NCI-H2171 treated with DMSO at 0.1 percent for 48 hours (cell line): ENCODE results near the gene FAN1.
"Not testable (repeated sequence)": the region's sequence is repeated elsewhere in the genome, so short reads cannot be mapped to it uniquely, and the experiment has no call there.

Experiments
- DNase-seq: peaks from one replicate; lab custom pipeline; 2025; lab: John Stamatoyannopoulos, UW

Gene FAN1

DNA sequence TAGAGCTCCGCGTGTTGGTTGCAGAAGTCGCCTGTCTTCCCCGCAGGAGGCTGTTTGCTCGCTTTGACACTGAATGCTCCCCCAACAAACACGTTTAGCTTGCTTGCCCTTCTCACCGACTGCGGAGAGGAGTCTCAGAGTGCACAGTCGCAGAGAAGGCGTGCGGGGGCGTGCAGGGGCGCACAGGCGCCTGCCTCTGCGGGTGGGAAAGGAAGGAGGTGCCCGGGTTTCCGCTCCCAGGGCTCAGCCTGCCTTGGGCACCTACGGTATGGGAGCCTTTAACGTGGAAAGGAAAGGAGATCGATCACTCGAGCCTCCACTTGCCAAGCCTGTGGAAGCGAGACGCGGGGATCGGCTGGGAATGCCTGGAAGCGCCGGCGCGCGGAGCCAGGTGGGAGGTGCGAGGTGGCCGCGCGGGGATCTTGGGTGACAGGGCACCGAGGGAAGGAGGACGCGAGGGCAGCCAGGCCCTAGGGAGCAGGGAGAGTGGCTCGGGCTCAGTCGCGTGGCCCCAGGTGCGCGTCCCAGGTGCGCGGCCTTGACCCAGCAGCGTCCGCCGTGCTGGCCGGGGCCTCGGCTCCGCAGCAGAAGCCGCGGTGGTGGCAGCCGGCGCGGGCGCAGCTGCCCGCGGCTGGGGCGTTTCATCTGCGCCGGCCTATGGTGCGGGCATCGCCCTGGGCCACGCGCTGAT lies at the start of gene FAN1:
Gene FAN1, plus strand, starts transcription at position 419 of the 691 bp plus-strand sequence. CDS start 749 bp downstream, outside the sequence.
- DNase-seq = peak; percentile 94

DNA sequence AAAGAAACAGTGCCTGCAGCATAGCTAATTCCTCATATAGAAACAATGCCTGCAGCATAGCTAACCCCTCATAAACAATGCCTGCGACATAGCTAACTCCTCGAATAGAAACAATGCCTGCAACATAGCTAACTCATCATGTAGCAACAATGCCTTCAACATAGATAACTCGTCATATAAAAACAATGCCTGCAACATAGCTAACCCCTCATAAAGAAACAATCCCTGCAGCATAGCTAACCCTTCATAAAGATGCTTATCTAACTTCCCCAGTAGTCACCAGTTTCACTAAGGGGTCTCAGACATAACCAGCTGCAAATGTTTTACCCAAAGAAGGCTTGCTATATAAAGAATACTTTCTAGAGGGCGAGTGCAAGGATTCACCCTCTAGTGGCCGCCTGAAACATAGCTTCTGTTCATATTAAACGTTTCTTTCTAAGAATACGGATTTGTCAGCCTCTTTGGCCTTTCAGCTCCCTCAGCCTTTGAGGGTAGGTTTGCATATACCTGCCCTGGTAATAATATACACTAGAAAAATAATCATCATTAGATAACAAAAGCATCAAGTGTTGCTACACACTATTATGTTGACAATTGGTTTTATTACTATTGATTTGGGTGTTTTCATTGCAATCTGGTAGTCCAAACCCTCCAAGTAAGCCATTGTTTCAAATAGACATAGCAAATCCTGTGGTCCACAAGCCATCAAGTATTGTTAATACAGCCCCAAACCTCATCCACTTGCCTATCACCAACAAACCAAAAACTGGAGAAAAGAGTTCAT lies 44.4 kb upstream of the FAN1 start:
- DNase-seq = no peak

DNA sequence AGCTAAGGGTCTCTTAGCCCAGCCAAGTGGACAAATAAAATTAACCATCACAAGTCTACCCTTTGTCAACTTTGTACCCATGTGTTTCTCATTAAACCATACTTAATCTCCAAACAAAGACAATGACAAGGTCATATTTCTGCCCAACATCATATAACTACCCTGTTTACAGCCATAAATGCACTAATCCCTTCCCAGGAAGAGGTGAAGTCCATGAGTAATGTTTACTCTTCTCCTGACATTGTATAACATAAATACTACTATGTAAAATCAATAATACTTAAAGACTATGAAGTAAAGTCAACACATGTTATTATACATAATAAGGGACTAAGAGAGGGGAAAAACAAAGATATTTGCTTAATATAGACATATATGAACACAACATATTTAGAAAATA lies 38.5 kb upstream of the FAN1 start:
- DNase-seq = no peak

DNA sequence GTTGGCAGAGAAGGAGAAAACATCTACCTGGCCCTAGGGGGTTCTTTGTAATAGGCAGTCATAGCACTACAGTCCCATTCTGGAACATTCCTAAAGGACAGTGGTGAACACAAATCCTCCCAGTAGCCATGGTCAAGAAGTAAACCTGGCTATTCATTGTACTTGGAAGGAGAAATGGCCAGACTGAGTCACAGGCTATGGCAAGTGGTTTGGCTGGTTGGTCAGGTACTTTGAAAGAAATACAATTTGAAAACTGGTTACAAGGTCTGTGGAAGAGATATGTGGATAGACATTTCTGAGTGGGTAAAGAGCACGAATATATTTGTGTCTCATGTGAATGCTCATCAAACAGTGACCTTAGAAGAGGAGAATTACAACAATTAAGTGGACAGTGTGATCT lies 33.0 kb upstream of the FAN1 start:
- DNase-seq = no peak

DNA sequence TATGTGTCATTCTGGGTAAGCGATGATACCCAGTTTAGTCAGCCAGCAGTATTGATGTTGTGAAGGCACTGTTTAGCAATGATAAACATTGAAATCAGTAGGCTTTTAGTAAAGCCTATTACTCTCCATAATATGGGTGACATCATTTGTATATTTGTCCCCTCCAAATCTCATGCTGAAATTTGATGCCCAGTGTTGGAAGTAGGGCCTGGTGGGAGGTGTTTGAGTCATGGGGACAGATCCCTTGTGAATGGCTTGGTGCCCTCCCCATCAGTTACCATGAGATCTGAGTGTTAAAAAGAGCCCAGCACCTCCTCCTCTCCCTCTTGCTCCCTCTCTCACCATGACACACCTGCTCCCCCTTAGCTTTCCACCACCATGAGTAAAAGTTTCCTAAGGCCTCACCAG lies 31.4 kb upstream of the FAN1 start:
- peak; percentile 7 for DNase-seq

DNA sequence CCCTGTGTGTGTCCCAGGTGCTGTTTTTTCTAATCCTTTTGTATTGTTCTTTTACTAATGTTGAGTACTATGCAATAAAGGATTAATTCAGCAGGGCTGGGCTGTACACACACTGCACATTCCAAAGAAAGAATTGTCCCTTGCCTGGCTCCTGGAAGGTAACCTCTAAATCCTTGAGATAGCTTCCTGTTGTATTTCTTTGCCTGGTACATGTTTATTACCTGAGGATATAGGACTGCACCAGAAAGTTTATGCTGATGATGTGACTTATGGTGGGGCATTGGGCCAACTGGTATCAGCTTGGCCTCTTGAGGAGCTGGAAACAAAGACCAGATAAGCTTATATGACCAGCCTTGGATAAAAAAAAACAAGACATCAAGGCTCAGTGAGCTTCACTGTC lies 26.6 kb upstream of the FAN1 start:
- no peak for DNase-seq

DNA sequence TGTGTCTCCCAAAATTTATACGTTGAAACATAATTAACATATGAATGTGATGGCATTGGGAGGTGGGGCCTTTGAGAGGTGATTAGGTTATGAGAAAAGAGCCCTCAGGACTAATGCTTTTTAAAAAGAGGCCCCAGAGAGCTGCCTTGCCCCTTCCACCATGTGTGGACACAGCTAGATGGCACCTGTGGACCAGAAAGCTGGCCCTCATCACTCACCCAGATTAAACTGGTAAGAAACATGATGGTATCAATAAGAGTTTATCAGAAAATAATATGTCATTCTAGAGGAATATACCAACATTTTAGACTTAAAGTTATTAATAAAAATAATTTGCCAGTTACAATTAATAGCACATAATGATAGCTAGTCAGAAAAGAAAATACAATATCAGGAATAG lies 25.2 kb upstream of the FAN1 start:
- DNase-seq = no peak

DNA sequence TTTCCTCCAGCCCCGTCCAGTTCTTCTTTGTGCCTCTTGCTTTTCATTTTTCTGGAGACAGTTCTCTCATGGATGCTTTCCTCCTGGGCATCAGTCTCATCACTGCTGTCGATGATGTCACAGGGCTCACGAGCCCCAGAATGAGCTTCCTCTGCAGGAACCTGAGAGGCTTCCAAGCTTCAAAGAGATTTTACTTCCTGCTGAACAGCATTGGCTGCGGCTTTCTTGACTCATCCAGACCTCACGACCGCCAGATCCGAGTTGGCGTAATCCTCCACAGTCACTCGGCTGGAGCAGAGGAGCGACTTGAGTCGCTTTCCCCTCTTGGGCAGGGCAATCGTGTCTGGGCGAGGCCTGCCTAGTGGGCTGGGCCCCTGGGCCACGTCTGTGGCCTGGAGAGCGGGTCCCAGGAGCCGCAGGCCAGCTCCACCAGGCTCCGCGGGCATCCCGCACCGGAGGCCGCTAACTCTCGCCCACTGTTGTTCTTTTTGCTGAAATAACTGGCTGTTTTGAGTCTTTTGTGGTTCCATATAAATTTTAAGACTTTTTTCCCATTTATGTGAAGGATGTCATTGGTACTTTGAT lies 20.8 kb upstream of the FAN1 start:
- no peak for DNase-seq

DNA sequence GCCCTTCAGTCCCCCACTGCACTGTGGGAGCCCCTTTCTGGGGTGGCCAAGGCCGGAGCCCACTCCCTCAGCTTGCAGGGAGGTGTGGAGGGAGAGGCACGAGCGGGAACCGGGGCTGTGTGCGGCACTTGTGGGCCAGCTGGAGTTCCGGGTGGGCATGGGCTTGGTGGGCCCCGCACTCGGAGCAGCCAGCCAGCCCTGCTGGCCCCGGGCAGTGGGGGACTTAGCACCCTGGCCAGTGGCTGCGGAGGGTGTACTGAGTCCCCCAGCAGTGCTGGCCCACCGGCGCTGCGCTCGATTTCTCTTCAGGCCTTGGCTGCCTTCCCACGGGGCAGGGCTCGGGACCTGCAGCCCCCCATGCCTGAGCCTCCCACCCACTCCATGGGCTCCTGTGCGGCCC lies 20.0 kb upstream of the FAN1 start:
- DNase-seq = not testable (repeated sequence)

DNA sequence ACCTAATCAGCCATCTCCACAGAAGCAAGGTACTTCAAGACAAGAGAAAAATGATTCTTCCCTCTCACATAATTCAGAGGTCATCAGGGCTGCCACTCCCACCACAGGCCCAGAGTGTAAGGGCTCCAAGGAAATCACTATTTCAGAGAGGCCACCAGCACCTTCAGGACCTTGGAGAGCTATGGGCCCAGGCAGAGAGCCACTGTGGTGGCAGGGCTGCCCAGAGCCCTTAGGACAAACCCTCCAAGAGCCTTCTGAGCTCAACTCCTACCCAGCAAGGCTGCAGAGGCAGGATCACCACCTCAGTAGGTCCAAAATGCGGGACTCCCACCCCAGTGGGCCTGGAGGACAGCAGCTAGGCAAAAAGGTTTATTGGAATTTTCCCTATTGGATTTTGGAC lies 17.9 kb upstream of the FAN1 start:
- DNase-seq = no peak

DNA sequence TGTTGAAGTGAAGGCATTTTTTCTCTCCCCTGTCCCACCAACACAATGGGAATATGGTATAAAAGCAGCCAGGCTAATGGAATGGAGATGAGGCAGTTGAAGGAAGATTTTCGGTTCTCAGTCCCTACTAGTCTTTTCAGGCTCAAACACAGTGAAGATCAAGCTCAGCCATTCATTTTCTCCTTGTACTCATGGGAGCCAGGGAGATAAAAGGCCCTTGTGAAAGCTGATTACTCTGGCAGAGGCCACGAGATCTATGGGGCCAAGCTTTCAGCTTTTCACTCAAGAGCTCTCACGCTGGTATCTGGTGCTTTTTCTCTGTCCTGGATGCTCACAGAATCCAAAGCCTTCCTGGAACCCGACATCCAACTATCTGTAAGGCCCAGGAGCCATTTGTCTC lies 14.5 kb upstream of the FAN1 start:
- DNase-seq = no peak

DNA sequence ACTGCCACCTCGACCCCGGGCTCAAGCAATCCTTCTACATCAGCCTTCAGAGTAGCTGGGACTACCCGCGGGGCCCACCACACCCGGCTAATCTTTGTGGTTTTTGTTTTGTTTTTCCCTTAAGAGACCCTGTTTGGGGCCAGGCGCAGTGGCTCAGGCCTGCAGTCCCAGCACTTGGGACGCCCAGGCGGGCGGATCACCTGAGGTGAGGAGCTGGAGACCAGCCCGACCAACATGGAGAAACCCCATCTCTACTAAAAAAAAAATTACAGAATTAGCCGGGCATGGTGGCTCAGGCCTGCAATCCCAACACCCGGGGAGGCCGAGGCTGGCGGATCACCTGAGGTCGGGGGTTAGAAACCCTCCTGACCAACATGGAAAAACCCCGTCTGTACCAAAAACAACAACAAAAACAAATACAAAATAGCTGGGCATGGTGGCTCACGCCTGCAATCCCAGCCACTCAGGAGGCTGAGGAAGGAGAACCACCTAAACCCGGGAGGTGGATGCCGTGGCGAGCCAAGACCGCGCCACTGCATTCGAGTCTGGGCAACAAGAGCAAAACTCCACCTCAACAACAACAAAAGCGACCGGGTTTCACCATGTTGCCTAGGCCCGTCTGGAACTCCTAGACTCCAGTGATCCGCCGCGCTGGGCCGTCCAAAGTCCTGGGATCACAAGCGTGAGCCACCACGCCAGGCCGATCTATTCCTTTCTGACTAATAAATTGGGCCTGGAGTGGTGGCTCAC lies 8.1 kb upstream of the FAN1 start:
- no peak for DNase-seq

DNA sequence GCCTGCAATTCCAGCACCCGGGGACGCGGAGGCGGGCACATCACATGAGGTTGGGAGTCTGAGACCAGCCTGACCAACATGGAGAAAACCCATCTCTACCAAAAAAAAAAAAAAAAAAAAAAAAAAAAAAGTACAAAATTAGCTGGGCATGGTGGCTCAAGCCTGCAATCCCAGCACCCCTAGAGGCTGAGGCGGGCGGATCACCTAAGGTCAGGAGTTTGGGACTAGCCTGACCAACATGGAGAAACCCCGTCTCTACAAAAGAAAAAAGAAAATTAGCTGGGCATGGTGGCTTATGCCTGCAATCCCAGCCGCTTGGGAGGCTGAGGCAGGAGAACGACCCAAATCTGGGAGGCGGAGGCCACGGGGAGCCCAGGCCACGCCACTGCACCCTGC lies 7.5 kb upstream of the FAN1 start:
- DNase-seq = no peak

DNA sequence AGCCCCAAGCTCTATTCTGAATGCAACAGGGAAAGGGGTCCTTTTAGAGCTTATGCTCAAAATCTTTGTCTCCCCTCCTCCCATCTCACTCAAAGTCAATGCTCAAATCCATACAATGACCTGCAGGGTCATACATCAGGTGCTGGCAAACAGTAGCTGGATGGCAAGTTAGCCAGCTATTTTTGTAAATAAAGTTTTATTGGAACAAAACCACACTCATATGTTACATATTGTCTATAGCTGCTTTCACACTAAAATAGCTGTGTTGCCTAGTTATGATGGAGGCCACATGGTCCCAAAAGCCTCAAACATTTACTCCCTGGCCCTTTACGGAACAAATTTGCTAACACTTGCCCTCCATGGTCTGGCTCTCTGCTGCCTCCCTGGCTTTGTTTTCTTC lies 1.8 kb upstream of the FAN1 start:
- no peak for DNase-seq

DNA sequence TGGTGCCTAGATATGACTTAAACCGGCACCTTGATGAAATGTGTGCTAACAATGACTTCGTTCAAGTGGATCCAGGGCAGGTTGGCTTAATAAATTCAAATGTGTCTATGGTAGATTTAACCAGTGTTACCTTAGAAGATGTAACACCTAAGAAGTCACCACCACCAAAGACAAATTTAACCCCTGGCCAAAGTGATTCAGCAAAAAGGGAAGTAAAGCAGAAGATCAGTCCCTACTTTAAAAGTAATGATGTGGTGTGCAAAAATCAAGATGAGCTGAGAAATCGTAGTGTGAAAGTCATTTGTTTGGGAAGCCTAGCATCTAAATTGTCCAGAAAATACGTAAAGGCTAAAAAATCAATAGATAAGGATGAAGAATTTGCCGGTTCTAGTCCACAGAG lies 1.1 kb downstream of the FAN1 start:
- DNase-seq = no peak

DNA sequence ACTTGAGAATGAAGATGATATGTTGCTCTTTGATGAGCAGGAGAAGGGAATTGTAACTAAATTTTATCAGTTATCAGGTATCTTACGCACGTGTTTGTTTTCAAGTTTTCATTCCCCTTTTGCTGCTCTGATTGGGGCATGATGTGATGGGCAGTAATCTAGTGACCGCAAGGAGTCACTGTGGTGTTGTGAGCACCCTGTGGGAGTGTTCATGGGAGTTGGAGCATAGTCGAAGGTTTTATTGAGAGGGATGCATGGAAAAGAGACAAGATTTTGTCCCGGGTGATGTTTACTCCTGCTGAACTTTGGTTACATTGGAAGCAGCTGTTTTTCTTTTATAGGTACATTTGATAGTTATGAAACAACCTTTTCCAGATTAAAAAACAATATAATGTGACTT lies 2.1 kb downstream of the FAN1 start:
- no peak for DNase-seq

DNA sequence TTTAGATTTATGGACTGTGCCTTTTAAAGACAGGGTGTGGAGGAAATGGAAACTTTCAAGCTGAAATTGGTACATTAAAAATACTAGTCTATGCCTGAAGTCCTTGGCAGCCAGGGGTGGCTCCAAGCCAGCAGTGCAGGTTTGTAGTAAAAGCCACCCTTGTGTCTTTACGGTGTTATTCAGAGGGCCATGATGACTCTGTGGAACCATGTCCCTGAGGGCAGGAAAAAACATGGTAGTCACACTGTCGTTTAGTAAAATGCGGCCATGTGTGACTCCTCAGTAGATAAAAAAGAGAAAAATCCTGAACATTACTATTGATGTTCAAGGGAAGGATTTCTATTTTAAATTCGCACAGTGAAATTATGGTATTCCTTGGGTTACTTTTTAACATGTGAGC lies 2.7 kb downstream of the FAN1 start:
- DNase-seq = no peak

DNA sequence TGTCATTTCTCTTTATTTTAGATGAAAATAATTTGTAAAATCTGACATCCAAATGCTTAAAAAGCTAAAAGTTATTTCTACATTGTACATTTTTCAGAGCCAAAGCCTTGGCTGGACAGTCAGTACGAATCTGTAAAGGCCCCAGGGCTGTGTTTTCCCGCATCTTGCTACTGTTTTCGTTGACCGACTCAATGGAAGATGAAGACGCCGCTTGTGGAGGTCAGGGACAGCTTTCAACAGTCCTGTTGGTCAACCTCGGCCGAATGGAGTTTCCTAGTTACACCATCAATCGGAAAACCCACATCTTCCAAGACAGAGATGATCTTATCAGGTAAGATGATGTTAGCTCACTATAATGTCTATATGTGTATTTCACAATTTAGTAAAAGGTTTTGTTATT lies 10.0 kb downstream of the FAN1 start:
- no peak for DNase-seq

DNA sequence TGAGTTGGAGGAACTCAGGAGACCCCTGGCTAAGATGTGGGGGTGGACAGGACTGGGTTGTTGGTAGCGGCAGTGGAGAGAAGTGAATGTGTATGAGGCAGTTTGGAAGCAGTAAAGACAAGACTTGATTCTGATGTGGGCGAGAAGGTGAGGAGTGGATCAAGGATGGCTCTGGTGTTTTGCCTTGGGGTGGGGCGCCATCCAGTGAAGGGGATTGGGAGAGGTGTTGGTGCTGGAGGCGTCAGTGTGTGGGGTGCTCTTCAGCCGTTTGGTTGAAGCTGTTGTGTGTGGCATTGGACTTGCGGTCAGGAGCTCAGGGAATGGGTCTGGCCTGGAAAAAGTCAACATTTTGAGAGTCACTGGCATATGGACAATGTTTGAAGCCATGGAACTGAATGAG lies 13.3 kb downstream of the FAN1 start:
- no peak for DNase-seq

DNA sequence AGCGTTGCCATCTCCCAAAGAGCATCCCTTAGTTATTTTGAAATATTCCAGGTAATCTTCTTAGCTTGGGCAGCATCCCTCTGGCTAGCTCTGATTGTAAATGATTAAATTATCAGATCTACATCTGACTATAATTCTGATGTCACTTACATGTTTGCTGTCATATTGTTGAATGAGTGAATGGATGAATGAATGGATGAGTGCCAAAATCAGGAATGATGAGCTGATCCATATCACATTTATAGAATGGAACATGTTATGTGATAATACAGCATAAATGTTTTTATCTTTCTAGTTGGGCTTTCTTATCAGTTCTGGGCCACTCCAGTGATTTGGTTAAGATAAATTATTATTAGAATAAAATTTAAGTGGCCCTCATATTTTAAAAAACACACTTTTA lies 14.0 kb downstream of the FAN1 start:
- DNase-seq = no peak

DNA sequence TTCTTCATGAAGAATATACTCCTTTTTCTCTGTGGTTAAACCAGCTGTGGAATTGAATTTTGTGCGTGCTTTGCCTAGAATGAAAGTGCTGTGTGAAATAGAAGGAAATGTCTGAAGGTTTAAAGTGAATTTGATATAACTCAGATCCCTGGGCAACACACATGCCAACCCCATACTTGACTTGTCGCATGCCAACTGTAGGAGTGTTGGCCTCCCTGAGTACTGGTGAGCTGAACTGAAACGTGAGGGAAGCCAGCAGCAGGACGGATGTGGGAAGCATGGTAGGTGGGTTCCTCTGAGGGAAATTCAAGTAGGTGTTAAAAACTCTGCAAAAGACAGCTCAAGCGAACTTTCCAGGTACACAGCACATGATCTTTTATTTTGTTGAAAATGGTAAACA lies 14.7 kb downstream of the FAN1 start:
- DNase-seq = no peak

DNA sequence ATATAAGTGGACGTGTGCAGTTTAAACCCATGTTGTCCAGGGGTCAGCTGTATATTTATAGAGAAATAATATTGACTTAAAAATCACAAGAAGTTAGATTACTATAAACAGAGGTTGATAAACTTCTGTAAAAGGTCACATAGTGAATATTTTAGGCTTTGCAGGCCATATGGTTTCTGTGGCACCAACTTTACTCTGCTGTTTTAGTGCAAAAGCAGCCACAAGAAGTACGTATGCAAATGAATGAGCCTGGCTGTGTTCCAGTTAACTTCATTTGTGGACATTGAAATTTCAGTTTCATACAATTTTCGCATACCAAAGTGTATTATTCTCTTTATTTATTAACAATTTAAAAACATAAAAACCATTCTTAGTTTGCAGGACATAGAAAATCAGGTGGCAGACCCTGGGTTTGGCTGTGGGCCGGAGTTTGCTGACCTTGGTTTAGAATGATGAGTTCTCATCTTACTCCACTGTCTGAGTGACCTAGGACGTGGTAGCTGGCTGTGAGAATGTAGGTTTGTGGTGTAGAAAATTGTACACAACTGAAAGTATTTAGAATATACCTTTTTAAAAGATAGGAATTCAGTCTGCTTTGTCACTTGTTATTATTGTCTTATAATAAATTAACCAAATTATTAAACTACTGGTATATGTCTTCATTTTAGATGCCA lies 16.3 kb downstream of the FAN1 start:
- DNase-seq = no peak
